H1 (cell line): Measurements from ENCODE around the gene HMSD. TPM values are rescaled to one million over a fixed set of nuclear protein-coding genes. Genes with fewer than 3 reads are reported as not detected.

Experiments
- TAF1 ChIP-seq: IDR thresholded peaks from 2 replicates; pipeline ENCODE4 v1.6.1; 2011; ENCODE audit warnings: mild to moderate bottlenecking, low read depth, low read length
- polyA plus RNA-seq, 7 experiments: library from polyadenylated mRNA; depleted of rRNA in 3 of 7; stranded (reverse) in 5 of 7; unstranded in 2 of 7; fragments of >200 nt in 5 of 7; fragments of 200-250 nt in 2 of 7; gene quantifications; 1 replicate in 5 of 7; 2 replicates in 1 of 7; 4 replicates in 1 of 7; pipeline versions ENCODE4 v1.2.1 to v1.2.3, GENCODE V29; 2011 to 2013; ENCODE audit warnings: missing spikeins in 2 of 7, mixed read lengths in 2 of 7
- total RNA-seq: library from RNA; stranded (reverse); fragmentation: NEBNext Ultra II Directional; extraction: Animal tissue kit (Norgen Biotek cat#: 25700); gene quantifications from 2 replicates; pipeline ENCODE4 v1.2.1, GENCODE V29; 2021

The HMSD gene
- total and polyA plus RNA-seq, 2 of the 8 experiments (the other 6 are each of a cell fraction or from before 2014, with no cell fraction given) = 1.3 to 3.0 TPM

DNA sequence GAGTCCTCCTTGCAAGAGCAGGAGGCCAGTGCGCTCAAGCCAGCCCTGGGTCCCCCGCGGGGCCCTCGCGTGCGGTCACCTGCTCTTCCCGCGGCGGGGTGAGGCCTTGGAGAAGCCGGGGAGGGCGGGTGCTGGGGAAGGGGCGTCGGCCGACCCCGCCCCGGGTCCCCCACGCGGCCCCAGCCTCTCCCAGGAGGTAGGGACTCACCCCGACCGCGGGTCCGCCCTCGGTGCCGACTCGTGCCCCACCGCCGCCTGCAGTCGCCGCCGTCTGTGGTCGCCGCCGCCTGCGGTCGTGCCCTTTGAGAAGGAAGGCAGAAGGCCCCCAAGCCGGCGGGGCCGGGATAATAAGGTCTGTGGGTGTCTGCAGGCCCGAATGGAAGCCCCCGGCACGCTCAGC, 53.5 kb downstream of the HMSD start (continued):
- no peak for TF ChIP-seq TAF1
